Measurements from ENCODE around the gene MED15. TPM values are rescaled to one million over a fixed set of nuclear protein-coding genes. Genes with fewer than 3 reads are reported as not detected.

The MED15 gene
- polyA plus RNA-seq, 3 donors from 2014 or later, result 12.1 to 91.3 (median 23.0) TPM

DNA sequence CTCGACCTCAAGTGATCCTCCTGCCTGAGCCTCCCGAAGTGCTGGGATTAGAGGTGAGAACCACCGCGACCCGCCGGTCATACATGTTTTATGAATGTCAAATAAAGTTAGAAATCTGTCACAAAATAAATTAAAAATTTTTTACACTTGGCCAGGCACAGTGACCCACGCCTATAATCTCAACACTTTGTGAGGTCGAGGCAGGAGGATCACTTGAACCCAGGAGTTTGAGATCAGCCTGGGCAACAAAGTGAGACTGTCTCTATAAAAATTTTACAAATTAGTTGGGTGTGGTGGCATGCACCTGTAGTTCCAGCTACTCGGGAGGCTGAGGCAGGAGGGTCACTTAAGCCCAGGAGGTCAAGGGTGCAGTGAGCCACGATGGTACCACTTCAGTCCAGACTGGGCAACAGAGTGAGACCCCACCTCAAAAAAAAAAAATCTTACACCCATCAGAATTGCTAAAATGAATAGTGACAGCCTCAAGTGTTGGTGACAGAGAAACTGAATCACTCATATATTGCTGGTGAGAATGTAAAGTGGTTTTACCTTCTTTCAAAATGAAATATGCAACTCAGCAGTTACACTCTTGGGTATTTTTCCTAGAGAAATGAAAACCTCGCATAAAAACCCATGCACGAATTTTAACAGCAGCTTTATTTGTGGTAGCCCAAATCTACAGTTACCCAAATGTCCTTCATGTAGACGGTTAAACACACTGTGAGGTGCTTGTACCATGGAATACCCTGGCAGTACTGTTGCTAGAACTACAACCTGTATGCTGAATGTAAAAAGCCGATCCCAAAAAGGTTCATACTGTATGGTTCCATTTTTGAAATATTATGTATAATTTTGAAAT is 55.4 kb downstream of the MED15 start:
- no peaks in the 10 kb centered on the region for H3K9me3 Mint-ChIP-seq
- peaks cover 39 to 55% (median 45%) of the 10 kb centered on the region in 3 donors for H3K36me3 Mint-ChIP-seq
- peak overlapping the region; percentile 69 to 84 (median 79) for H3K4me3 Mint-ChIP-seq
- H3K4me1 Mint-ChIP-seq, result peaks cover 74 to 86% of the 10 kb centered on the region in 2 donors
- peak overlapping the region; percentile 92 to 100 (median 96) for H3K27ac Mint-ChIP-seq
- DNase-seq, result no peak
- H3K27me3 Mint-ChIP-seq (ENCODE audit: low read depth in 3 of 3), result peaks cover 8 to 18% (median 14%) of the 10 kb centered on the region in 3 donors

DNA sequence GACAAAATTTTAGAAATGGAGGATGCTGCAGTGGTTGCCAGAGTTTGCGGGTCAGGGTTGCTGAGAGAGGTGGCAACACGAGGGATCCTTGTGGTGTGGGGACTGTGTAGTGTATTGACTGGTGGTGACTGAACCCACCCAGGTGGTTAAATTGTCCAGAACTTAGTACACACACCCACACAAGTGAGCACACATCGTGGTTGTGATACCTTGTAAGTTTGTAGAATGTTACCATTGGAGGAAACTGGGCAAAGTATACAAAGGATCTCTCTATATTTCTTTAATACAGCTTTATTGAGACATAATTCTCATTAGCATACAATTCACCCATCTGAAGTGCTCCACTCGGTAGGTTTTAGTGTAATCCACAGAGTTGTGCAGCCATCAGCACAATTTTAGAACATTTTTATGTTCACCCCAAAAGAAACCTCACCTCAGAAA is 56.1 kb downstream of the MED15 start:
- Mint-ChIP-seq H3K9me3 (no peaks in the 10 kb centered on the region), H3K4me3 (peak overlapping the region; percentile 69 to 84 (median 79)), H3K36me3 (peaks cover 35 to 50% (median 40%) of the 10 kb centered on the region in 3 donors)

DNA sequence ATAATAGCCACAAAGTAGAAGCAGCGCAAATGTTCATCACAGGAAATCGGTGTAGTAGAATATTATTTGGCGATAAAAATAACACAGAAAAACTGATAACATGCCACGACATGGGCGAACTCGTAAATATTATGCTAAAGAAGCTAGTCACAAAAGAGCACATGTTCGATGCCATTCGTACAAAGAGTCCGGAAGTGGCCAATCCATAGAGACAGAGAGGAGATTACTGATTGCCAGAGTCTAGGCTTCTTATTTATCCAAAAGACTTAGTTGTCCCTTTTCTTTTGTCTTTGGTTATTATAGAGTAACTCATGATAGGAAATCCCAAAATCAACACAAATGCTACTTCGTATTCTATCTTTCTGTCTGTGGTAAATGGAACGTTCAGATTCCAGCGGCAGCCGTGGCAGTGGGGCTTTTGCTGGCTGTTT is 56.5 kb downstream of the MED15 start:
- H3K36me3 Mint-ChIP-seq, result peaks cover 31 to 50% (median 38%) of the 10 kb centered on the region in 3 donors
- H3K9me3 Mint-ChIP-seq, result no peaks in the 10 kb centered on the region
- H3K4me3 Mint-ChIP-seq, result peak overlapping the region; percentile 69 to 84 (median 79)
- DNase-seq, result no peak
- peaks cover 9 to 18% (median 16%) of the 10 kb centered on the region in 3 donors for H3K27me3 Mint-ChIP-seq (ENCODE audit: low read depth in 3 of 3)
- peaks cover 74 to 86% of the 10 kb centered on the region in 2 donors for H3K4me1 Mint-ChIP-seq
- H3K27ac Mint-ChIP-seq, result peak overlapping the region; percentile 92 to 100 (median 96)

More for the DNA sequence above, 56.1 kb downstream of the MED15 start:
- peak; percentile 53 to 64 (median 62) for DNase-seq
- peaks cover 8 to 18% (median 14%) of the 10 kb centered on the region in 3 donors for H3K27me3 Mint-ChIP-seq (ENCODE audit: low read depth in 3 of 3)
- H3K4me1 Mint-ChIP-seq, result peaks cover 74 to 86% of the 10 kb centered on the region in 2 donors
- peak overlapping the region; percentile 92 to 100 (median 96) for H3K27ac Mint-ChIP-seq

GRCh38 chr22:20565079-20565734 is 57.8 kb downstream of the MED15 start:
- peak overlapping the region; percentile 94 to 100 (median 98) for H3K27ac Mint-ChIP-seq
- peak overlapping the region; percentile 84 to 94 (median 86) for H3K4me3 Mint-ChIP-seq
- H3K4me1 Mint-ChIP-seq, result peaks cover 76 to 88% of the 10 kb centered on the region in 2 donors
- H3K27me3 Mint-ChIP-seq (ENCODE audit: low read depth in 3 of 3), result peaks cover 15 to 24% (median 21%) of the 10 kb centered on the region in 3 donors
- DNase-seq, result peak; percentile 57 to 60 (median 58)
- peaks cover 21 to 42% (median 31%) of the 10 kb centered on the region in 3 donors for H3K36me3 Mint-ChIP-seq
- no peaks in the 10 kb centered on the region for H3K9me3 Mint-ChIP-seq

- Mint-ChIP-seq H3K4me3 (peak overlapping the region; percentile 84 to 94 (median 86)), H3K4me1 (peaks cover 81 to 89% of the 10 kb centered on the region in 2 donors), H3K27me3 (ENCODE audit: low read depth in 3 of 3) (peaks cover 13 to 24% (median 19%) of the 10 kb centered on the region in 3 donors), H3K36me3 (peaks cover 18 to 37% (median 28%) of the 10 kb centered on the region in 3 donors), H3K27ac (peak overlapping the region; percentile 94 to 100 (median 98)), H3K9me3 (no peaks in the 10 kb centered on the region)
- DNase-seq, result no peak
These were observed 58.4 kb downstream of the MED15 start for GRCh38 chr22:20565761-20566160.

DNA sequence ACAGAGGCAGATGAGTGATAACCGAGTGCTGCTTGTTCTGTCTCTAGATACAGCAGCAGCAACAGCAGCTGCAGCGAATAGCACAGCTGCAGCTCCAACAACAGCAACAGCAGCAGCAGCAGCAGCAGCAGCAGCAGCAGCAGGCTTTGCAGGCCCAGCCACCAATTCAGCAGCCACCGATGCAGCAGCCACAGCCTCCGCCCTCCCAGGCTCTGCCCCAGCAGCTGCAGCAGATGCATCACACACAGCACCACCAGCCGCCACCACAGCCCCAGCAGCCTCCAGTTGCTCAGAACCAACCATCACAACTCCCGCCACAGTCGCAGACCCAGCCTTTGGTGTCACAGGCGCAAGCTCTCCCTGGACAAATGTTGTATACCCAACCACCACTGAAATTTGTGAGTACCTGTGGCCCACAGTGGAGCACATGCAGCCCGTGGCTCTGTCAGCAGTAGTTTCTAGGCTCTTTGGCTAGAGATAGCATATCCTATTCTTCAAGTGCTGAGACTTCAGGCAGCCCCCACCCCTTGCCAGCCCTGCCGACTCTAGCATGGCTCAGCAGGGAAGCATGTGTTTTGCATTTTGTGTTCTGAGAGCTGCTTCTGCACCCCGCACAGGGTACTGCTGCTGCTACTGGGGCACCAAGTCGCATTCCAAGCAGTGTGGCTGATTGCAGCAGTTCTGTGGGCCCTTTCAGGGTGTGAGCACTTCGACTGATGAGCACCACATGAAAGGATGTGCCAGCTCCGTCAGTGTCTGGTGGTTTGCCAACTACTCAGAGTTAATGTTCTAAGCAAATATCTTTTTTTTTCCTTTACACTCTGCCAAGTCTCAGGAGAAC is 59.2 kb downstream of the MED15 start:
- peak; percentile 74 to 79 (median 78) for DNase-seq
- no peaks in the 10 kb centered on the region for H3K9me3 Mint-ChIP-seq
- peaks cover 15 to 37% (median 30%) of the 10 kb centered on the region in 3 donors for H3K36me3 Mint-ChIP-seq
- peak overlapping the region; percentile 94 to 100 (median 98) for H3K27ac Mint-ChIP-seq
- peaks cover 13 to 24% (median 19%) of the 10 kb centered on the region in 3 donors for H3K27me3 Mint-ChIP-seq (ENCODE audit: low read depth in 3 of 3)
- peaks cover 89 to 90% of the 10 kb centered on the region in 2 donors for H3K4me1 Mint-ChIP-seq
- H3K4me3 Mint-ChIP-seq, result peak overlapping the region; percentile 84 to 94 (median 86)

DNA sequence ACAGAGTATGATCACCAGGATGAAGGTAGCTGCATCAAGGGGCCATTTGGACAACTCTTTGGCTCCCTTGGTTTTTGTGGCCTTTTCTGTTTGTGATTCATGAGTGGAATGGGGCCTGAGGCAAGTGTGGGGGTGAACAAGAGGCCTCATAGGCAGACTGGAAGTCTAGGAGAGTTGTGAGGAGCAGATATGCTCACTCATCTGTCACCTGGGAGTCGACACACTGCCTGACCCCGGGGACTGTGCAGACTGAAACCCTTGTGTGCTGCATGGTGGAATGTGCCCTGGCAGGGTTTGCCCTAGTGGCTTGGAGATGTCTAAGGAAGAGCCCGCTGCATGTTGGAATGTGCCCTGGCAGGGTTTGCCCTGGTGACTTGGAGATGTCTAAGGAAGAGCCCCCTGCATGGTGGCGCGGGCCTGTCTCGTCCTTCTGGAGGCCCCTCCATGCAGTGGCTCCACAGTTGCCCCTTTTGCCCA is 60.0 kb downstream of the MED15 start:
- H3K4me1 Mint-ChIP-seq, result peaks cover 96 to 98% of the 10 kb centered on the region in 2 donors
- H3K27me3 Mint-ChIP-seq (ENCODE audit: low read depth in 3 of 3), result peaks cover 13 to 24% (median 19%) of the 10 kb centered on the region in 3 donors
- H3K4me3 Mint-ChIP-seq, result peak overlapping the region; percentile 84 to 94 (median 86)
- no peak for DNase-seq
- H3K36me3 Mint-ChIP-seq, result peaks cover 17 to 44% (median 31%) of the 10 kb centered on the region in 3 donors
- no peaks in the 10 kb centered on the region for H3K9me3 Mint-ChIP-seq
- peak overlapping the region; percentile 94 to 100 (median 98) for H3K27ac Mint-ChIP-seq

DNA sequence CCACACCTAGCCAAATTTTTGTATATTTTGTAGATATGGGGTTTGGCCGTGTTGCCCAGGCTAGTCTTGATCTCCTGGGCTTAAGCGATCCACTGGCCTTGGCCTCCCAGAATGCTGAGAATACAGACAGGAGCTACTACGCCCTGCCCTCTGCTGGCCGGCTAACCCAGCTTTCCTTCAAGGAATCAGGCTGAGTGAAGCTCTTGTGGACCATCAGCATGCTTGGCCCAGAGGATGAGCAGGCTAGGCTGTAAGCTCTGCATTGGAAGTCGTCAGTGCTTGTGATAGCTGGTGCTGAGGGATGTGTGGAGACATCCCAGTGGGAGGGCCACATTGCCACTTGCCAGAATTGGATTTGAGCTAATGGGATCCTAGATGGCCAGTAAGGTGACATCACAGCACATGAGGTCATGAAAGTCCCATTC is 60.6 kb downstream of the MED15 start:
- peaks cover 96 to 97% of the 10 kb centered on the region in 2 donors for H3K4me1 Mint-ChIP-seq
- peak overlapping the region; percentile 94 to 100 (median 98) for H3K27ac Mint-ChIP-seq
- no peak for DNase-seq
- no peaks in the 10 kb centered on the region for H3K9me3 Mint-ChIP-seq
- H3K36me3 Mint-ChIP-seq, result peaks cover 17 to 45% (median 30%) of the 10 kb centered on the region in 3 donors
- H3K4me3 Mint-ChIP-seq, result peak overlapping the region; percentile 84 to 94 (median 86)
- H3K27me3 Mint-ChIP-seq (ENCODE audit: low read depth in 3 of 3), result peaks cover 13 to 24% (median 19%) of the 10 kb centered on the region in 3 donors

- Mint-ChIP-seq H3K36me3 (peaks cover 22 to 50% (median 33%) of the 10 kb centered on the region in 3 donors), H3K4me1 (peaks cover 95 to 97% of the 10 kb centered on the region in 2 donors), H3K27me3 (ENCODE audit: low read depth in 3 of 3) (peaks cover 13 to 24% (median 16%) of the 10 kb centered on the region in 3 donors), H3K9me3 (no peaks in the 10 kb centered on the region), H3K4me3 (peak overlapping the region; percentile 84 to 94 (median 86)), H3K27ac (peak overlapping the region; percentile 94 to 100 (median 98))
- no peak for DNase-seq
These were observed 61.2 kb downstream of the MED15 start for GRCh38 chr22:20568502-20569058.

GRCh38 chr22:20569059-20570058 is 61.9 kb downstream of the MED15 start:
- H3K36me3 Mint-ChIP-seq, result peaks cover 30 to 53% (median 30%) of the 10 kb centered on the region in 3 donors
- H3K27ac Mint-ChIP-seq, result peak overlapping the region; percentile 94 to 100 (median 98)
- peaks cover 11 to 23% (median 16%) of the 10 kb centered on the region in 3 donors for H3K27me3 Mint-ChIP-seq (ENCODE audit: low read depth in 3 of 3)
- peaks cover 91 to 97% of the 10 kb centered on the region in 2 donors for H3K4me1 Mint-ChIP-seq
- peak; percentile 92 to 94 (median 94) for DNase-seq
- no peaks in the 10 kb centered on the region for H3K9me3 Mint-ChIP-seq
- H3K4me3 Mint-ChIP-seq, result peak overlapping the region; percentile 84 to 94 (median 86)

DNA sequence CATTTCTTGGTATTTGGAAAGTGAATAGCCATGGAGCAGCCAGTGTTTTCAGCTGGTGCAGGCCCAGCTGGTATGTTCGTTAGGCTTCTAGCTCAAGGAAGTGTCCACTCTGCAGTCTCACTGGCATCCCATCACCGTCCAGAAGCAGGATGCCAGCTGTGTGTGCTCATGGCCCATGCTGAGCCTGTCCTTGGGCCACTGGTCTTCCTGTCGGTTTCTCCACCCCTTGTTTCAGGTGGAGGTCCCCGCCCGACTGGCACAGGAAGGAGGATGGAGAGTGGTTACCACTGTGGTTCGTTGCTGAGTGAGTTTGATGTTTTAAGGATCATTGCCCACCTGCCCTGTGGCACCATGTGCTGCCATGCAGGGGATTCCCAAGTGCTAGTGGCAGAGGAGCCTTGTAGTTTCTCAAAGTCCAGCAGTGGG is 63.7 kb downstream of the MED15 start:
- Mint-ChIP-seq H3K27ac (peak overlapping the region; percentile 94 to 100 (median 98)), H3K9me3 (no peaks in the 10 kb centered on the region), H3K36me3 (peaks cover 31 to 60% (median 40%) of the 10 kb centered on the region in 3 donors), H3K4me3 (peak overlapping the region; percentile 42 to 94 (median 69)), H3K27me3 (ENCODE audit: low read depth in 3 of 3) (peaks cover 7 to 19% (median 15%) of the 10 kb centered on the region in 3 donors), H3K4me1 (peaks cover 84 to 97% of the 10 kb centered on the region in 2 donors)
- DNase-seq, result peak; percentile 47 to 60 (median 60)

Measured in immature natural killer cell (primary cell).